ENCODE measurements around the gene PDCD7.
"Not testable (repeated sequence)": the region's sequence is repeated elsewhere in the genome, so short reads cannot be mapped to it uniquely, and the experiment has no call there.

Gene PDCD7, protein sequence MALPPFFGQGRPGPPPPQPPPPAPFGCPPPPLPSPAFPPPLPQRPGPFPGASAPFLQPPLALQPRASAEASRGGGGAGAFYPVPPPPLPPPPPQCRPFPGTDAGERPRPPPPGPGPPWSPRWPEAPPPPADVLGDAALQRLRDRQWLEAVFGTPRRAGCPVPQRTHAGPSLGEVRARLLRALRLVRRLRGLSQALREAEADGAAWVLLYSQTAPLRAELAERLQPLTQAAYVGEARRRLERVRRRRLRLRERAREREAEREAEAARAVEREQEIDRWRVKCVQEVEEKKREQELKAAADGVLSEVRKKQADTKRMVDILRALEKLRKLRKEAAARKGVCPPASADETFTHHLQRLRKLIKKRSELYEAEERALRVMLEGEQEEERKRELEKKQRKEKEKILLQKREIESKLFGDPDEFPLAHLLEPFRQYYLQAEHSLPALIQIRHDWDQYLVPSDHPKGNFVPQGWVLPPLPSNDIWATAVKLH

DNA sequence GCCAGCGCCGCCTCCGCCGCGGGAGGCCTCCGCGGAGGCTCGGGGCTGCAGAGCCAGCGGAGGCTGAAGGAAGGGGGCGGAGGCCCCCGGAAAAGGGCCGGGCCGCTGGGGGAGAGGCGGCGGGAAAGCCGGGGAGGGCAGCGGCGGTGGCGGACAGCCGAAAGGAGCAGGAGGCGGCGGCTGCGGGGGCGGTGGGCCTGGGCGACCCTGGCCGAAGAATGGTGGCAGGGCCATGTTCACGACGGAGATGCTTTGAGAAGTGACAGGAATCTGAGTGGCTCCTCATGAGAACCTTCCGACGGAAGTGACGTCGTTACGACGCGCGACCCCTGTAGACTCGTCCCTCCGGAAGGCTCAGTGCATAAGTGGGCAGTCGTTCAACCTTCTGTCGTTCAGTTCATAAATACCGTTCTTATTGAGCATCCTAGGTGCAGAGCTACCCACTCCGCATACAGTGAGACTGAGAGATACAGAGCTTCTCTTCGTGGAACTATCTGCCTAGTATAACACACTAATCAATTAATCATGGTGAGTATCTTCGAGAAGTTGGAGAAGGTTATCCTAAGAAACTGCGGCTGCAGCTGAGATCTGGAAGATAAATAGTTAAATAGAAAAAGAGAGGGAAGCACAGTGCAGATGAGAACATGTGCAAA, at the start of gene PDCD7:
Gene PDCD7, minus strand, starts transcription at position 261 of the 653 bp plus-strand sequence. Its CDS starts 27 bp downstream, at position 234.
- peak; percentile 85 for DNase-seq (ENCODE audit: low spot score)

DNA sequence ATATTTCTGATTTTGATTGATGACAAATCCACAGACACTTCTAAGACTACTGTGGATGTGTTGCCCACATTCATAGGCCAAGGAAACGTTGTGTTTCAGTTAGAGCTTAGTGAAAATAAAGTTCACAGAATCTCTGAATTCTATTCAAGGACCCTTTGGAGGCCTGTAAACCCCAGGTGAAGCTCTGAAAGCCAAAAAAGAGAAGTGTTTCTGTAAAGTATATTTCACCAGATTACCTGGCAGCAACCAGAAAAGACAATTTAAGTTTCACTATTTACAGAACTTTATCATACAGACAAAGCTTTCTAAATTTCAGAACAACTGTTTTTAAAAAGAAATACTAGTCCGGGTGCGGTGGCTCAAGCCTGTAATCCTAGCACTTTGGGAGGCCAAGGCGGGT, 48.9 kb upstream of the PDCD7 start:
- DNase-seq (ENCODE audit: low spot score) = no peak

DNA sequence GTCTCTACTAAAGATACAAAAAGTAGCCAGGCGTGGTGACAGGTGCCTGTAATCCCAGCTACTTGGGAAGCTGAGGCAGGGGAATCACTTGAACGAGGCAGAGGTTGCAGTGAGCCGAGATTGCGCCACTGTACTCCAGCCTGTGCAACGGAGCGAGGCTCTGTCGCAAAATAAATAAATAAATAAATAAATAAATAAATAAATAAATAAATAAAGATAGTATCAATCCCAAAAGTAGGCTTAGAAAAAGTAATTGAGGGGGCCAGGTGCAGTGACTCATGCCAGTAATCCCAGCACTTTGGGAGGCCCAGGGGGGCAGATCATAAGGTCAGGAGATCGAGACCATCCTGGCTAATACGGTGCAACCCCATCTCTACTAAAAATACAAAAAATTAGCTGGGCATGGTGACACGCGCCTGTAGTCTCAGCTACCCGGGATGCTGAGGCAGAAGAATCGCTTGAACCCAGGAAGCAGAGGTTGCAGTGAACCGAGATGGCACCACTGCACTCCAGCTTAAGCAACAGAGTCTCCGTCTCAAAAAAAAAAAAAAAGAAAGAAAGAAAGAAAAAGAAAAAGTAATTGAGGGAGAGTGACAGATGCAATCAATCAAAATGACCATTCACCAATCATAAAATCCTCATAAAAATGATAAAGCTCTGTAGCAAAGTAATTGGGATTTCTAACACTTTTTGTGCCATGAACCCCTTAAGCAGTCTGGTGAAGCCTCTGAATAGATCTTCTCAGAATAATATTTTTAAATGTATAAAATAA, 48.2 kb upstream of the PDCD7 start:
- not testable (repeated sequence) for DNase-seq (ENCODE audit: low spot score)

DNA sequence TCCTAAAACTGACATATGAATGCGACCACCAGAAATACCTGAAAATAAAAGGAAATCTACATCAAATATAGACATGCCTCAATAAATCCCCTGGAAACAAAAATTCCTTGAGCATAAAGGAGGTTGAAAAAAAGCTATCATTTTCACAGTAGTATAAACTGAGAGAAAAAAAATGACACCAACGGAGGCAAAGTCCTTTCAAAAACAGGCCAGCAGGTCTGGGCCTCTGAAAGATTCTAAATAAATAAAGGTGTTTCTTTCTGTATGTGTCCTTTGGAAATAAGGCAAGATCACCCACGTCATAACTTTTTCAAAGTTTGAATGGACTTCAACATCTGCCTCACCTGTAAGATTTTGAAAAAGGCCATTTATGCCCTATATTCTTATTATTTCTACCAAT, 46.6 kb upstream of the PDCD7 start:
- DNase-seq (ENCODE audit: low spot score) = no peak

DNA sequence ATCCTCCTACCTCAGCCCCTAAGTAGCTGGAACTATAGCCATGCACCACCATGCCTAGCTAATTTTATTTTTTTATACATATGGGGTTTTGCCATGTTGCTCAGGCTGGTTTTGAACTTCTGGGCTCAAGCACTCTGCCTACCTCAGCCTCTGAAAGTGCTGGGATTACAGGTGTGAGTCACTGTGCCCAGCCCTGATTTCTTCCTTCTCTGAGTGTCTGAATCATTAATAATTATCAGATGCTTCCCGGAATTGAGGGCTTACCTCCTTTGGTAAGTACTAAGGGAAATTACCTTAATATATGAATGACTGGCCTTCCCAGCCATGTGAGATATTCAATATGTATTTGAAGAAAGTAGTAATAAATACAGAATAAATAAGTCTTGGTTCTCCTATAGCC, 44.3 kb upstream of the PDCD7 start:
- DNase-seq (ENCODE audit: low spot score) = no peak

DNA sequence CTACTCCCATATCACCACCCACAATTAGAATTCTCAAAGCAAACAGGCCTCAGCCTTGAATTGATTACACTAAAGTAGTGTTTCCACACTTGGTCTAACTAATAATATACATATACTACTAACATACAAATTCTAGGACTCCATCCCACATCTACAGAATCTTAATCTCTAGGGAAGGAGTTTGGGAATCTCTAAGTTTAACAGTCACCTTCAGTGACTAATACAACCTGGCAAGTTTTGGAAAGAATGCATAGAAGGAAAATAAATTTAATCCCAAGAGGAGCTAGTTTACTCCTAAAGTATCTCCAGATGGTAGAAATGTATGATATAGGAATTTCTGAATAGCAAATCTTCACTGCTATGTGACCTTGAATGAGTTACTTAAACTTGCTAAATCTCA, 42.4 kb upstream of the PDCD7 start:
- DNase-seq (ENCODE audit: low spot score) = no peak

DNA sequence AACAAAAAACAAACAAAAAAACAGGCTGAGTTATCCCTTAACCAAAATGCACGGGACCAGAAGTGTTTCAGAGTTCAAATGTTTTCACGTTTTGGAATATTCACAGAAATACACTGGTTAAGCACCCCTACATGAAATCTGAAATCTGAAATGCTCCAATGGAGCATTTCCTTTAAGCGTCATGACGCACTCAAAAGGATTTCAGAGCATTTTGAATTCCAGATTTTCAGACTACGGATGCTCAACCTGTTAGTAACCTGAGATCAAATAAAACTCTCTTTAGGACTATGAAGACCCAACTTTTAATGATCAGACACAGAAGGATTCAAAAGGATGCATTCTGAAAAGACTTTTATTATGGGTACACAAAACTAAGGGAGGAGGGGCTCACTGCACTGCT, 41.9 kb upstream of the PDCD7 start:
- no peak for DNase-seq (ENCODE audit: low spot score)

DNA sequence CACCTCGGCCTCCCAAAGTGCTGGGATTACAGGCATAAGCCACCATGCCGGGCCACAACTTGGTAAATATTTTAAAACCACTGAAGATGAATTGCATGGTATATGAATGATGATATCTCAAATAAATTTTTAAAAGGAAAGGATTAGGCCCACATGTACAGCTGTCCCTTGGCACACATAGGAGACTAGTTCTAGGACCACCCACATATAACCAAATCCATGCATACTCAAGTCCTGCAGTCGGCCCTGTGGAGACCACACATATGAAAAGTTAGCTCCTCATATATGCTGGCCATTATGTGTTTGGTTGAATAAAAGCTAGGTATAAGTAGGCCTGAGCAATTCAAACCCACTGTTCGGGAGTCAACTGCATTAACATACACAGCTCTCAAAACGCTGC, 40.9 kb upstream of the PDCD7 start:
- no peak for DNase-seq (ENCODE audit: low spot score)

DNA sequence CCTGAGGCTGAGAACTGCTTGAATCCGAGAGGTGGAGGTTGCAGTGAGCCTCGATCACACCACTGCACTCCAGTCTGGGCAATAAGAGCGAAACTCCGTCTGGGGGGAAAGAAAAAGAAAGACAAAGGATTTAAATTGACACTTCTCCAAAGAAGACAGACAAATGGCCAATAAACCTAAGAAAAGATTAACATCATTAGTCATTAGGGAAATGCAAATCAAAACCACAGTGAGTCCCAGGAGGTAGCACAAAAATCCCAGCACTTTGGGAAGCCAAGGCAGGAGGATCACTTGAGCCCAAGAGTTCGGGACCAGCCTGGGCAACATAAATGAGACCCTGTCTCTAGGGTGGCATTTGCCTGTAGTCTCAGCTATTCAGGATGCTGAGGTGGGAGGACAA, 38.9 kb upstream of the PDCD7 start:
- DNase-seq (ENCODE audit: low spot score) = no peak

DNA sequence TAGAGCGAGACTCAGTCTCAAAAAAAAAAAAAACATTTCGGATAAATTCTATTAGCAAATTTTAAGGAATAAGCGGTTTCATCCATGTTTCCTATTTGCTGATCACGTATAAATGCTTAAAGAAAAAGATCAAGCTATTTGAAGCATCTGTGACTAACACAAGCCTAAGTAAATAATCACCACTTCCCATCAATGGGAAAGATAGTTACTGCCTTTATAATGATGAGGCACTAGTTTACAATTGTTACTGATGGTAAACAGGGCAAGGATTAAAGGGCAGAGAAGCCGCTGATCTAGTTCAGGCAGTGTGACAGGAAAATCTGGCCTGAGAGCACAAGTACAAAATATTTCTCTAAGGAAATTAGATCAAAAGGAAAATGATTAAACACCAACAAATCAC, 37.8 kb upstream of the PDCD7 start:
- DNase-seq (ENCODE audit: low spot score) = no peak

DNA sequence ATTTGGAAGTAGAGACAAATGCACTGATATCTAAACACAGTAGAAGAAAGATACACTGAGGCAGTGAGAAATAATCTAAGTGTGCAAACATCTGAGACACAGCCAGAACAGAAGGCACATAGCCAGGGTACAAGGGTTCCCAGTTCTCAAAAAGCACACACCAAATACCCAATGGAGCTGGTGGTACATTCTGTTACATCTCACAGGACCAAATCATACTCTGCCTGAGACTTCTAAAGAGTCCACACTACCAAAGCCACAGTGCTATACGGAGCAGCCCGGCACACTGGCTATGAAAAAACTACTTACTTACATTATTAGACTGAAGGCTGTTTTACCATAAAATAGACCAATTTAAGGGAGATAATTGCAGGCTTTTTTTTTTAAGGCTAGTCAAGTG, 32.3 kb upstream of the PDCD7 start:
- no peak for DNase-seq (ENCODE audit: low spot score)

DNA sequence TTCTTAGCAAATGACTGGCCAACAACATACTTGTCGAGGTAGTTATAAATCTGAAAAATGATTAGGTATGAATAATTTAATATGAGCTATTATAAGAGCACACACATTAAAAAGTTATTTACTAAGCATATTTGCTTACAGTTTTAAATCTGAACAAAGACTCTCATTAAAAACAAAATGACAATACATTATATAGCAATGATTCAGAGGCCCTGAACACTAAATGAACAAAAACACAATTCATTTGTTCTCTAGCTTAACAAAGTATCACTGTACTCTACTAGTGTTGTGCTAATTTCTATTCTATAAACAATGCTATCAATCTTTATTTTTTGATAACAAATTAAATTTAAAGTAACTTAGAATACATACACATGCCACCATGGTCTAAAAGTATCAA, 30.5 kb upstream of the PDCD7 start:
- DNase-seq (ENCODE audit: low spot score) = no peak

DNA sequence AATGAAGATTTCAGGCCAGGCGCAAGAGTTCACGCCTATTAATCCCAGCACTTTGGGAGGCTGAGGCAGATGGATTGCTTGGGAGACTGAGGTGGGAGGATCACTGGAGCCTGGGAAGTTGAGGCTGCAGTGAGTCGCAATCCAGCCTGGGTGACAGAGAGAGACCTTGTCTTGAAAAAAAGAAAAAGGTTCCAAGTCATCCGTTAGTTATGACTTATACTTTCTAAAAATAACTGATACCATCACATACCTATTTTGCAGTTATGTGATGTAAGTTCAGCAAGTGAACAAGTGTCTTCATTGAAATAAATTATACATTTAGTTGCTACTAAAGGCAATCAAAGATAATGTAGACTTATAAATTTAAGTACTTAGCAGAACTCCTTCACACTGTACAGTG, 29.4 kb upstream of the PDCD7 start:
- no peak for DNase-seq (ENCODE audit: low spot score)

DNA sequence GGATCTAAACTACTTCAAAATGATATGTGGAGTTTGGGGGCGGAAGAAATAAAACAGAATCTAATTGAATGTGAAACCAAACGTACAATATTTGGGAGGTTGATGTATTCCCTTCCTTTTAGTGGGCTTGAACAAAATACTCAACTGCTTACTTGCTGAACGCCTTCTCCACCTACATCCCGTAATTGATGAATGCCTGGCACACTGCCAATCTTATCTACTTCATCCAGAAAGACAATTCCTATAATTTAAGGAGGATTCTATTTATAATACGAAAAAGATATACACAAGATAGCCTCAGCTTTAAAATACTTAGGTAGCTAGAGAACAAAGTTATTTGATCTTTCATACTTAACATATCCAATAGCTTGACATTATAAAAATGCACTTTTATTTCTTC, 23.1 kb upstream of the PDCD7 start:
- no peak for DNase-seq (ENCODE audit: low spot score)

DNA sequence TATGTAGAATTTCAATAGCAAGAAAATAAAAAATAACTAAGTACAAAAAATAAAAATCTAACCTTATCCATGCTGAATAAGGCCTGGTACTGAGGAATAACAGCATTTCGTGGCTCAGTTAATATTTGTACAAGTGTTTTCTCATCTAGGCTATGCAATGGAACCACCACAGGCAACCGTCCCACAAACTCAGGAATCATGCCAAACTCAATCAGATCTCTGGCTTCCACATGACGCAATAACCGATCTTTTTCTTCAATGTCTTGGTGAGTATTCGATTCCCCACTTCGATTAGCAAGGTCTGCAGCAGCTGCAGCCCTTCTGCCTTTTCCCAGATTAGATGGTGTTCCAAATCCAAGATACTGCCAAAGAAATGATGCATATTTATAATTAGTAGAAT, 21.1 kb upstream of the PDCD7 start:
- DNase-seq (ENCODE audit: low spot score) = no peak

DNA sequence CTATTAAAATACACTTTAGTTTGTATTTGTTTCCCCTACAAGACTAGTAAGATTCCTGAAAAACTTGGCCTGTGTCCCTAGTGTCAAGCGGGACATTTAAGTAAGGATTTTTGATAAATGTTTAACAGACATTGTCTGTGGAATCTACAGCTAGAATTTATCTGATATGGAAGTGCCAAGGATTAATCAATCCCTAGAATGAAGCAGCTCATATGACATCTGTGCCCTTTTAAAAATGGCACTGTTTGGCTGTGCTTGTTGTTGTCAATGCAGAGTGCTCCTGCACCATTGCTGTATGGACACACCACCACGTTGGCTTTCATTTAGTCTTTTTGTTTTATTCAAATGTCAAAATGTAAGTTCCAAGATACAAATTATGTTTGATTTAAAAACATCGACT, 14.3 kb upstream of the PDCD7 start:
- DNase-seq (ENCODE audit: low spot score) = no peak

DNA sequence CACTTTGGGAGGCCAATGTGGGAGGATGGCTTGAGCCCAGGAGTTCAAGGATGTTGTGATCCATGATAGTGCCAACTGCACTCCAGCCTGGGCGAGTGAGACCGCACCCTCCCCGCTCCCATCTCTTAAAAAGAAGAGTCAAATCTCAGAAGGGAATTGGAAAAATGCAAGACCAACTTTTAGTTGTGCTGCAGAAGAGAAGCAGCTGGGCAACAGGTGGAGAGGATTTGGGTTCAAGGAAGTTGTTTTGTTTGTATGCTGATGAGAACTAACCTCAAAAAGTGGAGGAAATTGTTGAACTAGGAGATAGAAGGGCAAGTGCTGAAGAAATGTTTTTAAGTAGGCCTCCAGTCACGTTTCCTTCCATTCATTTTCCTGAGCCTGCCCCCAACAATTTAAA, 12.8 kb upstream of the PDCD7 start:
- DNase-seq (ENCODE audit: low spot score) = no peak

DNA sequence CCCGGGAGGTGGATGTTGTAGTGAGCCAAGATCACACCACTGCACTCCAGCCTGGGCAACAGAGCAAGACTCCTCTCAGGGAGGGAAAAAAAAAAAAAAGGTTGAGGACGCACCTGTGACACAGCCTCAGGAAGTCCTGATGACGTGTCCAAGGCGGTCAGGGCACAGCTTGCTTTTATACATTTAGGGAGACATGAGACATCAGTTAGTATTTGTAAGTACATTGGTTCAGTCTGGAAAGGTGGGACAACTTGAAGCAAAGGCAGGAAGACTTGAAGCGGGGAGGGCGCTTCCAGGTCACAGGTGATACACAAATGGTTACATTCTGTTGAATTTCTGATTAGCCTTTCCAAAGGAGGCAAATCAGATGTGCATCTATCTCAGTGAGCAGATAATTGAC, 5.0 kb upstream of the PDCD7 start:
- DNase-seq (ENCODE audit: low spot score) = not testable (repeated sequence)

DNA sequence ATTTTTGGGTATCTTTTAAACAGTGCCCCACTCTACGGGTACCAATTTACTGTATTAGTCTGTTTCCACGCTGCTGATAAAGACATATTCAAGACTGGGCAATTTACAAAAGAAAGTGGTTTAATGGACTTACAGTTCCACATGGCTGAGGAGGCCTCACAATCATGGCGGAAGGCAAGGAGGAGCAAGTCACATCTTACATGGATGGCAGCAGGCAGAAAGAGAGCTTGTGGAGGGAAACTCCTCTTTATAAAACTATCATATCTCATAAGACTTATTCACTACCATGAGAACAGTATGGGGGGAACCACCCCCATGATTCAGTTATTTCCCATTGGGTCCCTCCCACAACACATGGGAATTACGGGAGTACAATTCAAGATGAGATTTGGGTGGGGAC, 4.3 kb upstream of the PDCD7 start:
- not testable (repeated sequence) for DNase-seq (ENCODE audit: low spot score)

DNA sequence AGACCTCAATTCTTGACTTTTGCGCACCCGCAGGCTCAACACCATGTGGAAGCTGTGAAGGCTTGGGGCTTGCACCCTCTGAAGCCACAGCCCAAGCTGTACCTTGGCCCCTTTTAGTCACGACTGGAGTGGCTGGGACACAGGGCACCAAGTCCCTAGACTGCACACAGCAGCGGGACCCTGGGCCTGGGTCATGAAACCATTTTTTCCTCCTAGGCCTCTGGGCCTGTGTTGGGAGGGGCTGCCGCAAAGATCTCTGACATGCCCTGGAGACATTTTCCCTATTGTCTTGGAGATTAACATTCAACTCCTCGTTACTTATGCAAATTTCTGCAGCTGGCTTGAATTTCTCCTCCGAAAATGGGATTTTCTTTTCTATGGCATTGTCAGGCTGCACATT, 3.5 kb upstream of the PDCD7 start:
- DNase-seq (ENCODE audit: low spot score) = not testable (repeated sequence)

DNA sequence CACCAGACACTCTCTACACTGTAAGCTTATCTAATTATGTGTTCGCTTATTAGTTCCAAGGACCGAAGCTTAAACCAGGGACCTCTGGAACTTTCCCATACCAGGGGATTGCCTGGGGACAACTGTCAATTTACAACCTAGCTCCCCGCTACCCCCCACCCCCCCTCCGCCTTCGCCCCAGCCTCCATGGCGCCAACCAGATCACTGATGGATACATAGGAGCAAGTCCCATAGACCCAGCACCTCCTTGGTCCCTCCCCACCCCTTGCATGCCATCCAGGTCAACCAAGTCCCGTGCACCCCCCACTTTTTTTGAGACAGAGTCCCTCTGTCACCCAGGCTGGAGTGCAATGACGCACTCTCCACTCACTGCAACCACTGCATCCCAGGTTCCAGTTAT, 930 bp upstream of the PDCD7 start:
- no peak for DNase-seq (ENCODE audit: low spot score)

DNA sequence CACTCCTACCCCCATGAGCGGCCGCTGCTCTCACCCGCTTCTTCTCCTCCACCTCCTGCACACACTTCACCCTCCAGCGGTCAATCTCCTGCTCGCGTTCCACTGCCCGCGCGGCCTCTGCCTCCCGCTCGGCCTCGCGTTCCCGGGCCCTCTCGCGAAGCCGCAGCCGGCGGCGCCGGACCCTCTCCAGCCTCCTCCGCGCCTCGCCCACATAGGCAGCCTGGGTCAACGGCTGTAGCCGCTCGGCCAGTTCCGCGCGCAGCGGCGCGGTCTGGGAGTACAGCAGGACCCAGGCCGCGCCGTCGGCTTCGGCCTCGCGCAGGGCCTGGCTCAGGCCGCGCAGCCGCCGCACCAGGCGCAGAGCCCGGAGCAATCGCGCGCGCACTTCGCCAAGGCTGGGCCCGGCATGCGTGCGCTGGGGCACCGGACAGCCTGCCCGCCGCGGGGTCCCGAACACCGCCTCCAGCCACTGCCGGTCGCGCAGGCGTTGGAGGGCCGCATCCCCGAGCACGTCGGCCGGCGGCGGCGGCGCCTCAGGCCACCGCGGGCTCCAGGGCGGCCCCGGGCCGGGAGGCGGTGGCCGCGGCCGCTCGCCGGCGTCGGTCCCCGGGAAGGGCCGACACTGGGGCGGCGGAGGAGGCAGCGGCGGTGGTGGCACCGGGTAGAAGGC, 595 bp downstream of the PDCD7 start:
- no peak for DNase-seq (ENCODE audit: low spot score)

Measured in CD4-positive, alpha-beta T cell treated with Interleukin-6 at 100 ng/mL for 8 hours (primary cell).